ENCODE results near the gene COA6. TPM values are rescaled to one million over a fixed set of nuclear protein-coding genes. Genes with fewer than 3 reads are reported as not detected.

Gene COA6
- total and polyA plus RNA-seq, 4 experiments from 2014 or later, result 18.5 to 55.3 (median 37.0) TPM

DNA sequence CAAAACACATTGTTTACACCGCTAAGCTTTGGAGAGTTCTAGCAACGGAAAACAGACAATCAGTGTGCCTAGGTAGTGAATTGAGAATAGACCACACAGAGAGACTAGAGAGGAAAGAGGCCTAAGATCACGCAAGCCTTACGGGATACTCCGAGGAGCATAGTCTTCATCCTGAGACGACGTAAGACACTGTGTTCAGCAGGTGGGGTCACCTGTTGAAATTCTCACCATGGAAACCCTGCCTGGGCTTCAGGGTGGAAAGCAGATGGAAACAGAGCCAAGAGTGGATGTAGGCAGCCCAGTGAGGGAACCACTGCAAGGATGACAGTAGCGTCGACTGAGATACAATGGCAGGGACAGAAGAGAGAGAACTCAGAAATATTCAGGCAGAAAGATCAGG lies 40.2 kb downstream of the COA6 start:
- ChIA-PET POLR2A (ENCODE audit: partially characterized antibody) (no interaction called here), CTCF (ENCODE audit: partially characterized antibody) (interaction anchor here (1.0 to 1.5 kb wide), 2 partner anchors 91 to 103 kb away, joined by 5 read pairs; no protein-coding TSS in a partner anchor)
- peaks cover 0 to 2% (median 0%) of the 10 kb centered on the region in 8 donors for H3K9me3 Mint-ChIP-seq
- intact Hi-C loops (cut with micrococcal nuclease), result no loop called here
- Histone ChIP-seq H3K4me3 (ENCODE audit: low read length in 2 of 2) (no peak overlapping the region), H3K9me3 (ENCODE audit: control insufficient read depth in 1 of 2, low read length in 2 of 2) (no peaks in the 10 kb centered on the region), H3K4me1 (ENCODE audit: insufficient read depth, low read length) (peaks cover 8% of the 10 kb centered on the region), H3K27me3 (ENCODE audit: insufficient read depth, low read length) (no peaks in the 10 kb centered on the region), H3K36me3 (ENCODE audit: insufficient read depth, low read length) (no peaks in the 10 kb centered on the region), H3K27ac (ENCODE audit: low read depth, low read length) (no peak overlapping the region)
- H3K27ac Mint-ChIP-seq, result no peak overlapping the region
- H3K4me1 Mint-ChIP-seq, result peaks cover 7 to 13% (median 9%) of the 10 kb centered on the region in 4 donors
- H3K36me3 Mint-ChIP-seq, result peaks cover 29 to 36% of the 10 kb centered on the region in 2 donors
- no peak for DNase-seq
- H3K27me3 Mint-ChIP-seq, result no peaks in the 10 kb centered on the region
- H3K4me3 Mint-ChIP-seq, result peak overlapping the region in 1 of 8 donors; percentile 26

DNA sequence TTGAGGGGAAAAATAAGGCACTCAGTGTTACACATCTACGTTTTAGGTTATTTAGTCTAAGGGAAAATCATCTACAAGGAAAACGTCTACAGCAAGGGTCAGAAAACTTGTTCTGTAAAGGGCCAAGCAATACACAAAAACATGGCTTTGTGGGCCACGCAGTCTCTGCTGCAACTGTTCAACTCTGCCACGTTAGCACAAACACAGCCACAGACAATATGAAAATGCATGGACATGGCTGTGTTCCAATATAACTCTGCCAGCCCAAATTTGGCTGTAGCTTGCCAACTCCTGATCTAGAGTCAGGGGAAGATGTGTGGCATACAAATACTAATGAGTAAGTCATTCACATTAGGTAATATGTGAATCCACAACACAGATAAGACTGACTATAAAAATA lies 40.7 kb downstream of the COA6 start:
- CTCF ChIA-PET (ENCODE audit: partially characterized antibody), result interaction anchor here (1.5 kb wide), 1 partner anchor 91 kb away, joined by 5 read pairs; no protein-coding TSS in a partner anchor
- H3K27ac ChIP-seq (ENCODE audit: low read depth, low read length), result no peak overlapping the region
- Mint-ChIP-seq H3K36me3 (peaks cover 32 to 38% of the 10 kb centered on the region in 2 donors), H3K9me3 (peaks cover 0 to 2% (median 0%) of the 10 kb centered on the region in 8 donors), H3K4me3 (no peak overlapping the region), H3K27me3 (no peaks in the 10 kb centered on the region), H3K27ac (no peak overlapping the region), H3K4me1 (peaks cover 3 to 8% (median 5%) of the 10 kb centered on the region in 4 donors)
- no peak for DNase-seq
- H3K36me3 ChIP-seq (ENCODE audit: insufficient read depth, low read length), result no peaks in the 10 kb centered on the region
- no peaks in the 10 kb centered on the region for H3K27me3 ChIP-seq (ENCODE audit: insufficient read depth, low read length)
- POLR2A ChIA-PET (ENCODE audit: partially characterized antibody), result no interaction called here
- no peaks in the 10 kb centered on the region for H3K9me3 ChIP-seq (ENCODE audit: control insufficient read depth in 1 of 2, low read length in 2 of 2)
- intact Hi-C loops (cut with micrococcal nuclease), result no loop called here
- H3K4me1 ChIP-seq (ENCODE audit: insufficient read depth, low read length), result peaks cover 6% of the 10 kb centered on the region
- H3K4me3 ChIP-seq (ENCODE audit: low read length in 2 of 2), result no peak overlapping the region

DNA sequence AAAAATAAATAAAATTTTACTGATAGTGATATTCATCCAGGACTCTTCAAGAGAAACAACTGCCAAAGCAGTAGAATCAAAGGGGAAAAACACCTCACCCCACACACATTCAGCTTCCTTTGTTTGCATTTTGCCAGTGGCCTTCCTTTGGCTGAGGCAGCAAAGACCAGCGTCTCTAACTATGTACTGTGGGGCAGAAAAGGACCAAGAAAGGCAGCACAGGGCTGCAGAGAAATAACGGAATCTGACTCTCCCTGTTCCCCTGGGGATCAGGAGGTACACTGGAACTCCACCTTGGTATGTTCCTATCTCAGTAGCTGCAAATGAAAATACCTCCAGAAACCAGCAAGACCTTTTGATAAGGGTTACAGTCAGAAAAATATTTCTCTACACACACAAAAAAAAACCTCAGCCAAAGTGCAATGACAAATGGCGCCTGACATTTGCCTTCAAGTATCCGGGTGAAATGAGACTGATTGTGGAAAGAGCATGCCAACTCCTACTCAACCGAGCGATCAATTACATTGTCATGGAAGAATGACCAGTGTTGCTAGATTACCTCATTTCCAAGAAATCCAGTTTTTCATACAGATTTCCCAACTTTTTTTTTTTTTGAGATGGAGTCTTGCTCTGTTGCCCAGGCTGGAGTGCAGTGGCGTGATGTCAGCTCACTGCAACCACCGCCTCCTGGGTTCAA lies 54.8 kb downstream of the COA6 start:
- POLR2A ChIA-PET (ENCODE audit: partially characterized antibody), result no interaction called here
- Mint-ChIP-seq H3K36me3 (peaks cover 43 to 65% of the 10 kb centered on the region in 2 donors), H3K27me3 (no peaks in the 10 kb centered on the region), H3K27ac (no peak overlapping the region), H3K9me3 (no peaks in the 10 kb centered on the region), H3K4me3 (no peak overlapping the region), H3K4me1 (no peaks in the 10 kb centered on the region)
- Histone ChIP-seq H3K36me3 (ENCODE audit: insufficient read depth, low read length) (peaks cover 9% of the 10 kb centered on the region), H3K27me3 (ENCODE audit: insufficient read depth, low read length) (no peaks in the 10 kb centered on the region), H3K9me3 (ENCODE audit: control insufficient read depth in 1 of 2, low read length in 2 of 2) (no peaks in the 10 kb centered on the region), H3K4me1 (ENCODE audit: insufficient read depth, low read length) (no peaks in the 10 kb centered on the region), H3K27ac (ENCODE audit: low read depth, low read length) (no peak overlapping the region), H3K4me3 (ENCODE audit: low read length in 2 of 2) (no peak overlapping the region)
- CTCF ChIA-PET (ENCODE audit: partially characterized antibody), result no interaction called here
- DNase-seq, result no peak
- intact Hi-C loops (cut with micrococcal nuclease), result no loop called here

DNA sequence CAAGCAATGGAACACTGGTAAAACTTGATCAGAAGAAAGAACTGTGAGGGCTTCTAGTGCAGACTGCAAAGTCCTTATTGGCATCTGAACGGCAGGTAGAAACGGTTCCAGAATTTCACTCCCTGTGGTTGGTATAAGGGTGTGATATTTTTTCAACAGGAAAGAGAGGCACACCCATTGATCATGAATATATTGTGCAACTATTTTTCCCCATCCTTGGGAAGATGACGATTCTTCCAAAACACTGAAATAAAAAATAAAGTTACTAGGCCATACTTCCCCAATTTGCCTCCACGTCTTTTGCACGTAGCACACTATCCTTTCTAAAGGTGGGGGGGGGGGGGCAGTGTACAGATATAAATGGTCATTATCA lies 56.2 kb downstream of the COA6 start:
- Mint-ChIP-seq H3K4me1 (no peaks in the 10 kb centered on the region), H3K27me3 (no peaks in the 10 kb centered on the region), H3K4me3 (no peak overlapping the region), H3K9me3 (no peaks in the 10 kb centered on the region), H3K27ac (no peak overlapping the region), H3K36me3 (peaks cover 46 to 64% of the 10 kb centered on the region in 2 donors)
- POLR2A ChIA-PET (ENCODE audit: partially characterized antibody), result interaction anchor here (0.7 kb wide), 1 partner anchor 71 kb away, joined by 3 read pairs; no protein-coding TSS in a partner anchor
- DNase-seq, result no peak
- no peak overlapping the region for H3K27ac ChIP-seq (ENCODE audit: low read depth, low read length)
- CTCF ChIA-PET (ENCODE audit: partially characterized antibody), result no interaction called here
- H3K27me3 ChIP-seq (ENCODE audit: insufficient read depth, low read length), result no peaks in the 10 kb centered on the region
- H3K9me3 ChIP-seq (ENCODE audit: control insufficient read depth in 1 of 2, low read length in 2 of 2), result no peaks in the 10 kb centered on the region
- no peaks in the 10 kb centered on the region for H3K4me1 ChIP-seq (ENCODE audit: insufficient read depth, low read length)
- intact Hi-C loops (cut with micrococcal nuclease), result no loop called here
- no peak overlapping the region for H3K4me3 ChIP-seq (ENCODE audit: low read length in 2 of 2)
- H3K36me3 ChIP-seq (ENCODE audit: insufficient read depth, low read length), result peaks cover 13% of the 10 kb centered on the region

DNA sequence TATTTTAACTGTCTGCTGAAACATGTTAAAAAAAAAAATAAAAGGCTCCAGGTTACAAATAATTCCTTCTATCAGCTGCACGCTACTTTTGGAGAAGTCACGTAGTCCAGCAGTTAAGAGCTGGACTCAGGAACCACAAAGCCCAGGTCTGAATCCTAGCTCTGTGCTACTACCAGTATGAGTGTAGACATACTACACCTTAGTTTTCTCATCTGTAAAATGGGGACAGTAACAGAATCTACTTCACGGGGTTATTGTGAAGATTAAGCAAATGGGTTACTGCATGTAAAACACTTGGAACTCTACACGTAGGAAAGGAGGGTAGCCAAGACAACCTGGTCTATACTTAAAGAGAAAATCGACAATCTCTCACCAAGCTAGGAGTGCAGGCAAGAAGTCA lies 57.4 kb downstream of the COA6 start:
- H3K27me3 Mint-ChIP-seq, result no peaks in the 10 kb centered on the region
- Histone ChIP-seq H3K9me3 (ENCODE audit: control insufficient read depth in 1 of 2, low read length in 2 of 2) (no peaks in the 10 kb centered on the region), H3K27ac (ENCODE audit: low read depth, low read length) (no peak overlapping the region), H3K4me3 (ENCODE audit: low read length in 2 of 2) (no peak overlapping the region), H3K27me3 (ENCODE audit: insufficient read depth, low read length) (no peaks in the 10 kb centered on the region), H3K36me3 (ENCODE audit: insufficient read depth, low read length) (peaks cover 13% of the 10 kb centered on the region), H3K4me1 (ENCODE audit: insufficient read depth, low read length) (no peaks in the 10 kb centered on the region)
- H3K4me3 Mint-ChIP-seq, result no peak overlapping the region
- H3K4me1 Mint-ChIP-seq, result no peaks in the 10 kb centered on the region
- no peaks in the 10 kb centered on the region for H3K9me3 Mint-ChIP-seq
- no peak for DNase-seq
- peaks cover 54 to 70% of the 10 kb centered on the region in 2 donors for H3K36me3 Mint-ChIP-seq
- intact Hi-C loops (cut with micrococcal nuclease), result no loop called here
- POLR2A ChIA-PET (ENCODE audit: partially characterized antibody), result no interaction called here
- no peak overlapping the region for H3K27ac Mint-ChIP-seq
- CTCF ChIA-PET (ENCODE audit: partially characterized antibody), result interaction anchor here (0.9 kb wide), 1 partner anchor 104 kb away, joined by 3 read pairs; no protein-coding TSS in a partner anchor

DNA sequence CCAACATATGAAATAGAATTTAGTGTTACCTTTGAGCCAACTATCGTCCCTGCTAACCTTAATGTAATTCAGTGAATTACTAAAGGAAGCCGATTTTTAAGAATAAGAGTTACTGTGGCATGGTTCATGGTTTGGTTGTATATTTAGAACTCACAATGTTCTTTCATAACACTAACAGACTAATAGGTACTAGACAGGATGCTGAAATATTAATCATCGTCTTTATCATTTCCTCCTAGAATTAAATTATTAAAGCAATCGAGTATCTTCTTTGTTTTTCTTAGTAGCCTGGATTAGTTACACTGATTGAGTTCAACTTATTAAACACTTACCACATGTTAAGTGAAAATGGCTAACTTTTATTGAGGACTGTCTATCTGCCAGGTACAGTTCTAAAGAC lies 58.0 kb downstream of the COA6 start:
- POLR2A ChIA-PET (ENCODE audit: partially characterized antibody), result no interaction called here
- Histone ChIP-seq H3K27ac (ENCODE audit: low read depth, low read length) (no peak overlapping the region), H3K27me3 (ENCODE audit: insufficient read depth, low read length) (no peaks in the 10 kb centered on the region), H3K9me3 (ENCODE audit: control insufficient read depth in 1 of 2, low read length in 2 of 2) (no peaks in the 10 kb centered on the region), H3K36me3 (ENCODE audit: insufficient read depth, low read length) (peaks cover 13% of the 10 kb centered on the region), H3K4me1 (ENCODE audit: insufficient read depth, low read length) (no peaks in the 10 kb centered on the region), H3K4me3 (ENCODE audit: low read length in 2 of 2) (no peak overlapping the region)
- intact Hi-C loops (cut with micrococcal nuclease), result no loop called here
- H3K36me3 Mint-ChIP-seq, result peaks cover 55 to 68% of the 10 kb centered on the region in 2 donors
- CTCF ChIA-PET (ENCODE audit: partially characterized antibody), result no interaction called here
- no peaks in the 10 kb centered on the region for H3K9me3 Mint-ChIP-seq
- no peak overlapping the region for H3K4me3 Mint-ChIP-seq
- H3K27ac Mint-ChIP-seq, result no peak overlapping the region
- no peaks in the 10 kb centered on the region for H3K4me1 Mint-ChIP-seq
- no peaks in the 10 kb centered on the region for H3K27me3 Mint-ChIP-seq
- no peak for DNase-seq

DNA sequence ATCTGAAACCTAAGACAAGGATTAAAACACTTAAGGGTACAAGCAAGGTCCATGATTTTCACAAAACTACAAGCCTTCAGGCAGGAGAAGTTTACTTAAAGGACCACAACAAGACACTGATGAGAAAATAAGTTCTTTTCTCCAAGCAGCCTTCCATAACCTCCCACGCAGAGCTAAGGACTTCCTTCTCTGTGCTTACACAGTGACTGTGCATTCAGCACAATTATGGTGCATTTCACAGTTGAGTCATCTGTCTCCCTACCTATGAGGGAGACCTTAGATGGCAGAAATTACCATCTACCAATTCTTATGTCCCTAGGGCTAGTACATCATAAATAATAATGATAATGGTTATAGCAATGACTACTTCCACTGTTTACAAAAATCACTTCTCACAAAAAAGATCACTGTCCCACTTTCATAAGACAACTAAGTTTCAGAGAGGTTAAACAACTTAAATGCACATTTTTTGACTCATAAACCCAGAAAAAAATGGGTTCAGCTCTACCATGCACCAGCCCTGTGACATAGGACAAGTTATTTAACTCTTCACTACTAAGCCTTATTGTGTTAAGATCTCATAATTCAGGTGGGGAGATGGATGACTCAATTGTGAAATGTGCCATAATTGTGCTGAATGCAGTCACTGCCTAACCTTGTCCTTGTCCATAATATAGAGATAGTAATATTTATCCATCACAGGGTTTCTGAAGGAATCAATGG lies 60.5 kb downstream of the COA6 start:
- Mint-ChIP-seq H3K27me3 (no peaks in the 10 kb centered on the region), H3K27ac (no peak overlapping the region), H3K9me3 (no peaks in the 10 kb centered on the region), H3K36me3 (peaks cover 63 to 70% of the 10 kb centered on the region in 2 donors), H3K4me3 (no peak overlapping the region), H3K4me1 (peaks cover 0 to 2% (median under 1%) of the 10 kb centered on the region in 4 donors)
- no peak overlapping the region for H3K27ac ChIP-seq (ENCODE audit: low read depth, low read length)
- CTCF ChIA-PET (ENCODE audit: partially characterized antibody), result no interaction called here
- peaks cover 15% of the 10 kb centered on the region for H3K36me3 ChIP-seq (ENCODE audit: insufficient read depth, low read length)
- POLR2A ChIA-PET (ENCODE audit: partially characterized antibody), result no interaction called here
- intact Hi-C loops (cut with micrococcal nuclease), result no loop called here
- H3K27me3 ChIP-seq (ENCODE audit: insufficient read depth, low read length), result no peaks in the 10 kb centered on the region
- no peak for DNase-seq
- H3K4me3 ChIP-seq (ENCODE audit: low read length in 2 of 2), result no peak overlapping the region
- no peaks in the 10 kb centered on the region for H3K4me1 ChIP-seq (ENCODE audit: insufficient read depth, low read length)
- no peaks in the 10 kb centered on the region for H3K9me3 ChIP-seq (ENCODE audit: control insufficient read depth in 1 of 2, low read length in 2 of 2)
